ENCODE measurements around the gene HBS1L. TPM values are rescaled to one million over a fixed set of nuclear protein-coding genes. Genes with fewer than 3 reads are reported as not detected.

Gene HBS1L
- total RNA-seq, 4 donors from 2014 or later: 30.1 to 55.1 (median 40.4) TPM

DNA sequence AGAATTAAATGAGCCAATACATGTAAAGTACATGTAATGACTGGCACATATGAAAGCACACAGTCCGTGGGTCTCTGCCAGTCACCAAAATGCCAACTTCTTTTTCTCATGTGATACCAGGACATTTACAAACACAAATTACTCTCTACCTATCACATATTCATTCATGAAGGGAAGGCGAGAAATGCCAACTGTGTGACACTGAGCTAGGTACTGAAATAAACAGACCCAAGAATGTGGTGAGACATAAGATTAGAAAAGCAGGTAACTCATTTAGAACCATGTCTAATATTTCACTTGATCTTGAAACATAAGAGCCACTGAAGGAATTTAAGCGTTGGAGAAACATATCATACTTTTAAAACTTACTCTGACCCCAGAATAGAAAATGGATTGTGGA, 41.4 kb downstream of the HBS1L start:
- 90 to 95% methylated on average over 3 of the region's 3 CpGs for WGBS, 2 donors
- TF ChIP-seq POLR2A (IDR thresholded peaks at IDR 0.05) (no peak), CTCF (IDR thresholded peaks at IDR 0.05) (no peak)
- DNase-seq (ENCODE audit: low spot score in 2 of 2): no peak
- intact Hi-C loops (cut with DNase I; ENCODE audit: low total_unique reads): no loop called here
- no peak overlapping the region for H3K4me3 ChIP-seq (ENCODE audit: low read depth, poor library complexity, severe bottlenecking)

DNA sequence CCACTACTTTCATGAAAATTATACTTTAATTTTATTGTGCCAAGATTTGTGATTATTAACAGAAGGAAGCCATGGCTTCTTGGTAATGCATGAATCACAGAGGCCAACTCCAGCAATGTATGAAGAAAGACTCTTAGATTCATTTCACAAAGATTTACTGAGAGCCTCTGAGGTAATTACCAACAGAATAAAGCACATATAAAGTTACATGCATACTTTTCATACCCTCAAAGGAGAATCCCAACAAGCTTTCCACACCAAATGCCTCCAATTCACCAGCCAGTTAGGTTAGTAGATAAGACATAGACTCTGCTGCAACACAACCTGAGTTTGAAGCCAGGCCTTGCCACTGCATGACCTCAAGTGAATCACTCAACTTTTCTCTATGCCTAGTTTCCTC, 41.9 kb downstream of the HBS1L start:
- TF ChIP-seq POLR2A (IDR thresholded peaks at IDR 0.05) (no peak), CTCF (IDR thresholded peaks at IDR 0.05) (no peak)
- intact Hi-C loops (cut with DNase I; ENCODE audit: low total_unique reads): no loop called here
- DNase-seq (ENCODE audit: low spot score in 2 of 2): no peak
- no peak overlapping the region for H3K4me3 ChIP-seq (ENCODE audit: low read depth, poor library complexity, severe bottlenecking)

- TF ChIP-seq POLR2A (IDR thresholded peaks at IDR 0.05) (no peak), CTCF (IDR thresholded peaks at IDR 0.05) (no peak)
- intact Hi-C loops (cut with DNase I; ENCODE audit: low total_unique reads): no loop called here
- no peak for DNase-seq (ENCODE audit: low spot score in 2 of 2)
- no peak overlapping the region for H3K4me3 ChIP-seq (ENCODE audit: low read depth, poor library complexity, severe bottlenecking)
- 91 to 92% methylated on average over 2 of the region's 2 CpGs for WGBS, 2 donors
Measured at GRCh38 chr6:135012349-135012748, 42.3 kb downstream of the HBS1L start.

- H3K4me3 ChIP-seq (ENCODE audit: low read depth, poor library complexity, severe bottlenecking): no peak overlapping the region
- intact Hi-C loops (cut with DNase I; ENCODE audit: low total_unique reads): no loop called here
- no peak for DNase-seq (ENCODE audit: low spot score in 2 of 2)
- 81 to 85% methylated on average over 1 of the region's 1 CpG for WGBS, 2 donors
- no peak for TF ChIP-seq POLR2A (IDR thresholded peaks at IDR 0.05)
- no peak for TF ChIP-seq CTCF (IDR thresholded peaks at IDR 0.05)
Measured at GRCh38 chr6:135008941-135009290, 45.7 kb downstream of the HBS1L start.

DNA sequence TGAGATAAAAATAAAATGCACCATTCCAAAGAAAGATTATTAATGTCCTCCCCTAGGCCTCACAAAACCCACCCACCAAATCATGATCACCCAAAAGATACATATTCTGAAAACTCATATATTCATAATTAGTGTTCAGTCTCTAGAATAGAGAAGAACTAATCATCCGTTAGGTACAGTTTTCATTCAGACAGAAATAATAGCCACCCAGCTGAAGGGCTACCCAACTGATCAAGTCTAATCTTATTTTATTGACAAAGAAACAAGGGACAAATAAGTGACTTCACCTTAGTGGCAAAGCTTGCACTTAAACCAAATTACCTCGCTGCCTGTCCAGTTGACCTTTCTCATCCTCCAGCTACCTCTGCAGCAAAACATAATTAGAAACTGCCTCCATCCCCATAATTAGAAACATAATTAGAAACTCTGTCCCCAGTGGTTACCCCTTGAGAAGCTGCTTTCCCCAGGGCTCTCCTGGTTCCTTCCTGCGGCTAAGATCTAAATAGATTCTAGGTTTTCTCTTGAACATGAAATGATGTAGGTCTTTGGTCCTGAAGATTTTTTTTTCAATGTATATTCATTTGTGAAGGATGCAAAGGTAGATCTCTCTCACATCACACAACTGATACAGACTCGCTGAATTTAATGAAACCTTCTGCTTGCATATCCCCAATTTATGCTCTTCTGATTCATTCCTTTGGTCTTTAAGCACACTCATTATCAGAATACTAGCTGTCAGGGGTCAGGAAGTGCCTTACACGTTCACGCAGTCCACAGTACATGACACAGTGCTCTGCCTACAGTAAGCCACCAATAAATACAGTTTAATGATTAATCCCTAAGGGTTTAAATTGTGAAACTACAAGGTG, 46.3 kb downstream of the HBS1L start:
- DNase-seq (ENCODE audit: low spot score in 2 of 2): no peak
- no peak overlapping the region for H3K4me3 ChIP-seq (ENCODE audit: low read depth, poor library complexity, severe bottlenecking)
- 81 to 89% methylated on average over 6 of the region's 6 CpGs for WGBS, 2 donors
- intact Hi-C loops (cut with DNase I; ENCODE audit: low total_unique reads): no loop called here
- no peak for TF ChIP-seq CTCF (IDR thresholded peaks at IDR 0.05)
- TF ChIP-seq POLR2A (IDR thresholded peaks at IDR 0.05): no peak
